GM10248 (cell line): Measurements from ENCODE around the gene ADGRG4.

Experiments used
- CTCF ChIA-PET: fragments of 300-600 bp; sonication (Branson Sonifier 250); formaldehyde crosslinking; extraction: SDS; loops from one replicate; lab custom pipeline; 2021; ENCODE audit warnings: antibody characterized with exemption; lab: Yijun Ruan, JAX
- POLR2A ChIA-PET: fragments of 350-650 bp; sonication (Branson Sonifier 250); formaldehyde crosslinking; extraction: SDS; loops from one replicate; lab custom pipeline; 2020; ENCODE audit warnings: antibody characterized with exemption; lab: Yijun Ruan, JAX
- DNase-seq: peaks from one replicate; pipeline ENCODE4 v3.0.0; 2012; ENCODE audit errors: extremely low spot score
- TF ChIP-seq, protein P1 (sequence below): IDR thresholded peaks from 2 replicates; pipeline ENCODE4 v1.5.1; 2012; ENCODE audit warnings: mild to moderate bottlenecking, low read depth; ENCODE audit errors: extremely low read depth, missing control alignments, control extremely low read depth

The ADGRG4 gene

GRCh38 chrX:136336623-136337022 is 35.9 kb downstream of the ADGRG4 start:
- CTCF ChIA-PET = no interaction called here
- TF ChIP-seq, protein P1, sequence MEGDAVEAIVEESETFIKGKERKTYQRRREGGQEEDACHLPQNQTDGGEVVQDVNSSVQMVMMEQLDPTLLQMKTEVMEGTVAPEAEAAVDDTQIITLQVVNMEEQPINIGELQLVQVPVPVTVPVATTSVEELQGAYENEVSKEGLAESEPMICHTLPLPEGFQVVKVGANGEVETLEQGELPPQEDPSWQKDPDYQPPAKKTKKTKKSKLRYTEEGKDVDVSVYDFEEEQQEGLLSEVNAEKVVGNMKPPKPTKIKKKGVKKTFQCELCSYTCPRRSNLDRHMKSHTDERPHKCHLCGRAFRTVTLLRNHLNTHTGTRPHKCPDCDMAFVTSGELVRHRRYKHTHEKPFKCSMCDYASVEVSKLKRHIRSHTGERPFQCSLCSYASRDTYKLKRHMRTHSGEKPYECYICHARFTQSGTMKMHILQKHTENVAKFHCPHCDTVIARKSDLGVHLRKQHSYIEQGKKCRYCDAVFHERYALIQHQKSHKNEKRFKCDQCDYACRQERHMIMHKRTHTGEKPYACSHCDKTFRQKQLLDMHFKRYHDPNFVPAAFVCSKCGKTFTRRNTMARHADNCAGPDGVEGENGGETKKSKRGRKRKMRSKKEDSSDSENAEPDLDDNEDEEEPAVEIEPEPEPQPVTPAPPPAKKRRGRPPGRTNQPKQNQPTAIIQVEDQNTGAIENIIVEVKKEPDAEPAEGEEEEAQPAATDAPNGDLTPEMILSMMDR = no peak
- DNase-seq = no peak
- POLR2A ChIA-PET = no interaction called here

DNA sequence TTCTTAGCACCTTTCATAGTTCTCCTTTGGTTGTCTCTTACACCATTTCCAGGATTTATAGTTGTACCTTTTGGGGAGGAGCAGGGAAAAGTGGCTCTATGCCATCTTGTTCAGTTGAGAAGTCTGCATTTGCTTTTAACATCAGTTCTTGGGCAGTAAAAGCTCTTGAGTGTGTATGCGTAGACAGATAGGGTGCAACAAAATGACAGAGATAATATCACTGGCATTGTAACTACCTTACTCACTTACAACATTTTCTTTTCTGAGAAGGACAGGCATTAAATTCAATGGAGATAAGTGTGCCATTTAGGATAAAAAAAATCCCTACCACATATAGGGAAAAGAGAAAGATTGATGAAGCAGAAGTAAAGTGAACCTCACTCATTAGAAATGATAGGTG is 38.9 kb downstream of the ADGRG4 start:
- TF ChIP-seq, protein P1 = no peak
- no peak for DNase-seq
- POLR2A ChIA-PET = no interaction called here
- CTCF ChIA-PET = no interaction called here

DNA sequence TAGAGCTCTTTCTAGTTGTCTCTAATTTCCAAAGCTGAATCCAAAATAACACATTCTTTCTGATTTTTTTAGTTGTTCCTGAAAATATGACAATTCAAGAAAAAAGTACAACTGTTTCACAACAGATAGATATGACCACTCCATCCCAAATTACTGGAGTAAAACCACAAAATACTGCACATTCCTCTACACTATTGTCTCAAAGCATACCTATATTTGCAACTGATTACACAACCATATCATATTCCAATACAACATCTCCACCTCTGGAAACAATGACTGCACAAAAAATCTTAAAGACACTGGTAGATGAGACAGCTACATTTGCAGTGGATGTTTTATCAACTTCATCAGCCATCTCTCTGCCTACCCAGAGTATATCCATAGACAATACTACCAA is 43.6 kb downstream of the ADGRG4 start:
- TF ChIP-seq, protein P1 = no peak
- DNase-seq = no peak
- ChIA-PET CTCF (interaction anchor here (2.2 kb wide), 1 partner anchor 12 kb away, joined by 6 read pairs; no protein-coding TSS in a partner anchor), POLR2A (no interaction called here)

DNA sequence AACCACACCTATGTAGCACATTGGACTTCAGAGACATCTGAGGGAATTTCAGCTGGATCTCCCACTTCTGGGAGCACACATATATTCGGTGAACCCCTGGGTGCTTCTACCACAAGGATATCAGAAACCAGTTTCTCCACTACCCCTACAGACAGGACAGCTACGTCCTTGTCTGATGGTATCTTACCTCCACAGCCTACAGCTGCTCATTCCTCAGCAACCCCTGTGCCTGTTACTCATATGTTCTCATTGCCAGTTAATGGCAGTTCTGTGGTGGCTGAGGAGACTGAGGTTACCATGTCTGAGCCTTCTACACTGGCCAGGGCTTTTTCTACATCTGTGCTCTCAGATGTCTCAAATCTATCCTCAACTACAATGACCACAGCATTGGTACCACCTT is 45.7 kb downstream of the ADGRG4 start:
- ChIA-PET CTCF (no interaction called here), POLR2A (no interaction called here)
- TF ChIP-seq, protein P1 = no peak
- DNase-seq = no peak

DNA sequence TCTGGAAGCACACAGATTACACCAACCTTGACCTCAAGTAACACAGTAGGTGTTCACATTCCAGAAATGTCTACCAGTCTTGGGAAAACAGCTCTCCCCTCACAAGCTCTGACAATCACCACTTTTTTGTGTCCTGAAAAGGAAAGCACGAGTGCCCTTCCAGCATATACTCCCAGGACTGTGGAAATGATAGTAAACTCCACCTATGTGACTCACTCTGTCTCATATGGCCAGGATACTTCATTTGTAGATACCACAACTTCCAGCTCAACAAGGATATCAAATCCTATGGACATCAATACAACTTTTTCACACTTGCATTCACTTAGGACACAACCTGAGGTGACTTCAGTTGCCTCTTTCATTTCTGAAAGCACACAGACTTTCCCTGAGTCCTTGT is 46.9 kb downstream of the ADGRG4 start:
- TF ChIP-seq, protein P1 = no peak
- ChIA-PET POLR2A (no interaction called here), CTCF (no interaction called here)
- DNase-seq = no peak

- TF ChIP-seq, protein P1 = no peak
- DNase-seq = no peak
- ChIA-PET POLR2A (no interaction called here), CTCF (no interaction called here)
Measured at GRCh38 chrX:136353526-136354093, 52.8 kb downstream of the ADGRG4 start.
